ENCODE results near the gene ATAD3B. TPM values are rescaled to one million over a fixed set of nuclear protein-coding genes. Genes with fewer than 3 reads are reported as not detected.

Gene ATAD3B
- total RNA-seq, 6 donors from 2014 or later = 19.9 to 120 (median 26.9) TPM

- DNase-seq (peak; percentile 40 to 74), ATAC-seq (ENCODE audit: low FRiP score in 2 of 2) (peak in 1 of 2 donors; percentile 17)
- no peak overlapping the region for H3K27ac ChIP-seq
- TF ChIP-seq EP300 (IDR thresholded peaks at IDR 0.05) (no peak), CTCF (IDR thresholded peaks at IDR 0.05) (peak in 2 of 6 experiments; percentile 14 to 30)
- H3K4me1 ChIP-seq = peaks cover 53 to 74% (median 65%) of the 10 kb centered on the region in 4 donors
- H3K36me3 ChIP-seq = no peaks in the 10 kb centered on the region
- H3K9me3 ChIP-seq = no peaks in the 10 kb centered on the region
- 42 to 65% methylated on average over 9 to 10 of the region's 11 CpGs for WGBS, 2 donors
- H3K4me3 ChIP-seq = no peak overlapping the region
- H3K27me3 ChIP-seq = peaks cover 0 to 7% (median 0%) of the 10 kb centered on the region in 4 donors
Observed at GRCh38 chr1:1437904-1438376, 33.6 kb upstream of the ATAD3B start.

- no peaks in the 10 kb centered on the region for H3K36me3 ChIP-seq
- H3K27ac ChIP-seq = no peak overlapping the region
- peaks cover 0 to 7% (median 0%) of the 10 kb centered on the region in 4 donors for H3K27me3 ChIP-seq
- no peak for TF ChIP-seq POLR2AphosphoS5 (IDR thresholded peaks at IDR 0.05)
- no peak for TF ChIP-seq POLR2A (IDR thresholded peaks at IDR 0.05)
- TF ChIP-seq EP300 (IDR thresholded peaks at IDR 0.05) = no peak
- TF ChIP-seq CTCF (IDR thresholded peaks at IDR 0.05) = no peak
- no peak for ATAC-seq (ENCODE audit: low FRiP score in 2 of 2)
- no peak overlapping the region for H3K4me3 ChIP-seq
- peaks cover 45 to 65% (median 57%) of the 10 kb centered on the region in 4 donors for H3K4me1 ChIP-seq
- 93 to 98% methylated on average over 12 to 33 of the region's 45 CpGs for WGBS, 2 donors
- no peaks in the 10 kb centered on the region for H3K9me3 ChIP-seq
- DNase-seq = peak in 1 of 2 donors; percentile 79
Observed at GRCh38 chr1:1438531-1439381, 32.8 kb upstream of the ATAD3B start.

DNA sequence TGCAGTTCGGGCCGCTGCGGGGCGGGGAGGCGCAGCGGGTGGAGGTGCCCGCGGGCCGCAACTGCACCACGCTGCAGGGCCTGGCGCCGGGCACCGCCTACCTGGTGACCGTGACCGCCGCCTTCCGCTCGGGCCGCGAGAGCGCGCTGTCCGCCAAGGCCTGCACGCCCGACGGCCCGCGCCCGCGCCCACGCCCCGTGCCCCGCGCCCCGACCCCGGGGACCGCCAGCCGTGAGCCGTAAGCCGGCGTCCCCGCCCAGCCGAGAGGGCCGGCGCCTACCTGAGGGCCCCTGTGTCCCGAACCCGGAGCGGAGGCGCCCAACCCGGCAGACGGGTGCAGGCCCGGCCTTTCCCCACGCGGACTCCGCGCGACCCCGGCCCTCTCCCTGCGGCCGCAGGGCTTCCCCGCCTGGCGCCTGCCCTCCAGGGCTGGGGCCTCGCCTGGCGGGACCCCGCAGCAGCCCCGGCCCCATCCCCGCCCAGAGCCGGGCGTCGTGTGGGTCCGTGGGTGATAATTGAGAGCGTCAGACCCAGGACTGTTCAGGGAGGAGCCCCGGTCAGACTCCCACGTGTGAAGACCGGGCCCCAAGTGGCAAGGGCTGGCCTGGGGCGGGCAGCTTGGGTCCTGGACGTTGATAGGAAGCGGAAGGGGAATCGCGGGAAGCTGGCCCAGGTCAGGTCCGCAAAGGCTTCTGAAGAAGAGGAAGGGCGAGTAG lies 31.9 kb upstream of the ATAD3B start:
- Histone ChIP-seq H3K27ac (no peak overlapping the region), H3K4me1 (peaks cover 35 to 56% (median 47%) of the 10 kb centered on the region in 4 donors), H3K4me3 (no peak overlapping the region), H3K27me3 (peaks cover 0 to 7% (median 0%) of the 10 kb centered on the region in 4 donors), H3K36me3 (no peaks in the 10 kb centered on the region), H3K9me3 (no peaks in the 10 kb centered on the region)
- DNase-seq = peak in 1 of 2 donors; percentile 83
- WGBS, 2 donors = 90 to 97% methylated on average over 16 to 62 of the region's 82 CpGs
- ATAC-seq (ENCODE audit: low FRiP score in 2 of 2) = no peak
- TF ChIP-seq EP300 (IDR thresholded peaks at IDR 0.05) = no peak
- no peak for TF ChIP-seq POLR2AphosphoS5 (IDR thresholded peaks at IDR 0.05)
- TF ChIP-seq CTCF (IDR thresholded peaks at IDR 0.05) = no peak
- no peak for TF ChIP-seq POLR2A (IDR thresholded peaks at IDR 0.05)

DNA sequence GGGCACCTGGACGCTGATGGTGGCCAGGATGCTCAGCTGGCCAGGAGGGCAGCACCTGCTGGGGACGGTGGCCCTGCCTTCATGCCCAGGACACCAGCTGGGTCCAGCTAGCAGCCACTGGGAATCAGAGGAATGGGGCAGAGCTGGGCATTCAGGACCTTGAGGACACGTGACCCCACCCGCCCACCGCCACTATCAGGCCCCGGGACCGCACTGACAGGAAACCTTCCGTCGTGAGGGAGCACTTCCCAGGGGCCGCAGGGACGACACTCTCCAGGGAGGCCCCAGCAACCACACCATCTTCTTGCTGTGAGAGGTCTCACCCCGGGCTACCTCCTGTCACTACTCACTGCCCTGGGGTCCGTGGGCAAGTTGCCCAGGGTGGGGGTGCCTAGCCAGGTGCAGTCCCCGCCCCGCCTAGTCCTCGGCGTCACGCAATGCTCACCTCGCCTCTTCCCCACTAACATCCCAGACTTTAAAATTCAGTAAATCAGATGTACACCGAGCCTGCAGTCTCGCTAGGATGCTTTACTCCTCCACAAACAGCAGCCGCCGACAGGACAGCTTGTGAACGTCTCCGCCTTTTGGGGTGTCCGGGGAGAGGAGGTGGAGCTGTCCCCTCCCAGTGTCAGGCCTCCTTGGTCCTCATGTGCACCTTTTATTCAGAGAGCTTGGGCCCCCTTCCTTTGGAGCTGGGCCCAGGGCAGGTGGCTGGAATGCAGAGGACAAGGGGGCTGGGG lies 31.1 kb upstream of the ATAD3B start:
- no peak for ATAC-seq (ENCODE audit: low FRiP score in 2 of 2)
- peaks cover 0 to 6% (median 0%) of the 10 kb centered on the region in 4 donors for H3K27me3 ChIP-seq
- H3K27ac ChIP-seq = no peak overlapping the region
- TF ChIP-seq POLR2AphosphoS5 (IDR thresholded peaks at IDR 0.05) = no peak
- no peak for TF ChIP-seq POLR2A (IDR thresholded peaks at IDR 0.05)
- TF ChIP-seq EP300 (IDR thresholded peaks at IDR 0.05) = no peak
- TF ChIP-seq CTCF (IDR thresholded peaks at IDR 0.05) = no peak
- no peaks in the 10 kb centered on the region for H3K36me3 ChIP-seq
- H3K4me1 ChIP-seq = peaks cover 29 to 49% (median 40%) of the 10 kb centered on the region in 4 donors
- no peak for DNase-seq
- H3K9me3 ChIP-seq = no peaks in the 10 kb centered on the region
- no peak overlapping the region for H3K4me3 ChIP-seq
- WGBS, 2 donors = 79 to 84% methylated on average over 13 to 25 of the region's 26 CpGs
